ENCODE measurements around the gene NUDT17. TPM values are rescaled to one million over a fixed set of nuclear protein-coding genes. Genes with fewer than 3 reads are reported as not detected.
"Not testable (repeated sequence)": the region's sequence is repeated elsewhere in the genome, so short reads cannot be mapped to it uniquely, and the experiment has no call there.

Gene NUDT17
- total RNA-seq, 1 donor from 2014 or later = 3.3 TPM

DNA sequence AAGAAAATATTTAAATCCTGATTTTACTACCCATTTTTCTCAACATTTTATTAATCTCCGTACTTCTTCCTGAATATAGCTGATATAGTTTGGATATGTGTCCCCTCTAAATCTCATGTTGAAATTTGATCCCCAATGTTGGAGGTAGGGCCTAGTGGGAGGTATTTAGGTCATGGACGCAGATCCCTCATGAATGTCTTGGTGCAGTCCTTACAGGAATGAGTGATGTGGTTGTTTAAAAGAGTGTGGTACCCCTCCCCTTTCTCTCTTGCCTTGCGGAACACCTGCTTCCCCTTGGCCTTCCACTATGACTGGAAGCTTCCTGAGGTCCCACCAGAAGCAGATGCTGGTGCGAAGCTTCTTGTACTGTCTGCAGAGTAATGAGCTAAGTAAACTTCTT, 39.0 kb upstream of the NUDT17 start:
- H4K20me1 ChIP-seq (ENCODE audit: insufficient read depth, low read length) = peaks cover 60% of the 10 kb centered on the region
- Mint-ChIP-seq H3K4me1 (ENCODE audit: low read depth, unreplicated experiment) (peaks cover 29% of the 10 kb centered on the region), H3K9me3 (ENCODE audit: unreplicated experiment) (no peaks in the 10 kb centered on the region), H3K27ac (ENCODE audit: unreplicated experiment) (no peak overlapping the region), H3K27me3 (ENCODE audit: low read depth, unreplicated experiment) (no peaks in the 10 kb centered on the region), H3K4me3 (ENCODE audit: unreplicated experiment) (no peak overlapping the region), H3K36me3 (ENCODE audit: low read depth, unreplicated experiment) (no peaks in the 10 kb centered on the region)
- no peak for DNase-seq (ENCODE audit: low read depth)
- H3K4me1 ChIP-seq (ENCODE audit: insufficient read depth, low read length) = peaks cover 8% of the 10 kb centered on the region
- TF ChIP-seq, protein P1, sequence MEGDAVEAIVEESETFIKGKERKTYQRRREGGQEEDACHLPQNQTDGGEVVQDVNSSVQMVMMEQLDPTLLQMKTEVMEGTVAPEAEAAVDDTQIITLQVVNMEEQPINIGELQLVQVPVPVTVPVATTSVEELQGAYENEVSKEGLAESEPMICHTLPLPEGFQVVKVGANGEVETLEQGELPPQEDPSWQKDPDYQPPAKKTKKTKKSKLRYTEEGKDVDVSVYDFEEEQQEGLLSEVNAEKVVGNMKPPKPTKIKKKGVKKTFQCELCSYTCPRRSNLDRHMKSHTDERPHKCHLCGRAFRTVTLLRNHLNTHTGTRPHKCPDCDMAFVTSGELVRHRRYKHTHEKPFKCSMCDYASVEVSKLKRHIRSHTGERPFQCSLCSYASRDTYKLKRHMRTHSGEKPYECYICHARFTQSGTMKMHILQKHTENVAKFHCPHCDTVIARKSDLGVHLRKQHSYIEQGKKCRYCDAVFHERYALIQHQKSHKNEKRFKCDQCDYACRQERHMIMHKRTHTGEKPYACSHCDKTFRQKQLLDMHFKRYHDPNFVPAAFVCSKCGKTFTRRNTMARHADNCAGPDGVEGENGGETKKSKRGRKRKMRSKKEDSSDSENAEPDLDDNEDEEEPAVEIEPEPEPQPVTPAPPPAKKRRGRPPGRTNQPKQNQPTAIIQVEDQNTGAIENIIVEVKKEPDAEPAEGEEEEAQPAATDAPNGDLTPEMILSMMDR (IDR thresholded peaks at IDR 0.05; ENCODE audit: insufficient read depth, low read depth, low read length) = no peak
- no peak for TF ChIP-seq EZH2 (IDR thresholded peaks at IDR 0.05; ENCODE audit: insufficient read depth, low read length)
- no peak overlapping the region for H3K4me2 ChIP-seq (ENCODE audit: low read length)
- no peak overlapping the region for H2AFZ ChIP-seq (ENCODE audit: low read depth, low read length)
- H3K79me2 ChIP-seq (ENCODE audit: insufficient read depth, low read length) = peaks cover 78% of the 10 kb centered on the region
- no peak overlapping the region for H3K27ac ChIP-seq (ENCODE audit: low read depth, low read length)
- H3K36me3 ChIP-seq (ENCODE audit: insufficient read depth, low read length) = no peaks in the 10 kb centered on the region
- H3K9ac ChIP-seq (ENCODE audit: low read length) = no peak overlapping the region
- H3K27me3 ChIP-seq (ENCODE audit: insufficient read depth, low read length) = no peaks in the 10 kb centered on the region
- H3K4me3 ChIP-seq (ENCODE audit: insufficient read depth, low read depth, low read length) = no peak overlapping the region
- no peaks in the 10 kb centered on the region for H3K9me3 ChIP-seq (ENCODE audit: insufficient read depth, low read depth, low read length)
- no peak for FAIRE-seq

DNA sequence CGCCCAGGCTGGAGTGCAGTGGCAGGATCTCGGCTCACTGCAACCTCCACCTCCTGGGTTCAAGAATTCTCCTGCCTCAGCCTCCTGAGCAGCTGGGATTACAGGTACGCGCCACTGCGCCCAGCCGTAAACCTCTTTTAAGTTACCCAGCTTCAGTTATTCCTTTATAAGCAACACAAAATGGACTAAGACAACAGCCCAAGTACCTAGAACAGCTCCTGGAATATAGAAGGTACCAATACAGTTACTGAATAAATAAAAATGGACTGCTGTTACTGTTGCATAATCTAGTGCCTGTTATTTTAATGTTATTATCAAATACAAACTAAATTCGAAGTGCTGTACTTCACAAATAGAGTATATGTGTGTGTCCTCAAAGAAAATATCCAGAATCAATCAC, 38.6 kb upstream of the NUDT17 start:
- peaks cover 29% of the 10 kb centered on the region for H3K4me1 Mint-ChIP-seq (ENCODE audit: low read depth, unreplicated experiment)

DNA sequence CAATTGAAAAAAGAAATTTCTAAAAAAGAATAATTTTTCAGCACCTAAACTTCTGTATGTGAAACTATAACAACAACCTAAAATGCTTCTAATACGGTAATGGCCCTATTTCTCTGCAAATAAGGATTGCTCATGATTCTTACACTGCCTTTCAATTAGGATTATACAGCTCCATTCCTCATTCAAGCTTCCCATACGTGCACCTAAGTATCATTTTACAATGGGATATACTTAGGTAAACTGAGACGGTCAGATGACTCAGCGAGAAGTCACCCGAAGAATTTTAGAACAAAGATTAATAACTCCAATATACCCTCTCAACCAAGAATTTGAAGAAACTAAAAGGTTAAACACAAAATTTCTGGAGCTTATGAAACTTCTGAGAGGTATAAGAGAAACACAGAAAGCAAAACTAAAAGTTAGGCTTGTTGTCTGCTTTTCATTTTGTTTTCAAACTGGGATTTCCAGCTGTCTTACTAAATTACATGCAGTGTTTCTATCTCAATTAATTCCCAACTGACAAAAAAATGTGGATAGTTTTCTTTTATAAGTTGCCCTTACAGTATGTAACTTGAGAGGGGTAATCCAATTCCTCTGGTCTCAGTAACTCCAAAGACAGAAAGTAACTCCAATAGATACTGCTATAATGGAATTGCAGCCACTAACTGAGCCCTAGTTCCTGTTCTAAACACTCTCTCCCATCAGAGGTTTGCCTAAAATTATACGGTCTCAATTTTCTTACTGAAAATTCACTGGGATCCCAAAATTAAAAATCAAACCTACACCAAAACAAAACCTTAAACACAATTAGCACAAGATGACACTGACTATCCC, 32.2 kb upstream of the NUDT17 start:
- H3K4me3 ChIP-seq (ENCODE audit: insufficient read depth, low read depth, low read length) = peak overlapping the region; percentile 5
- not testable (repeated sequence) for H3K27ac ChIP-seq (ENCODE audit: low read depth, low read length); H3K4me3 Mint-ChIP-seq (ENCODE audit: unreplicated experiment); H3K4me1 Mint-ChIP-seq (ENCODE audit: low read depth, unreplicated experiment); H3K4me1 ChIP-seq (ENCODE audit: insufficient read depth, low read length); DNase-seq (ENCODE audit: low read depth); FAIRE-seq; H3K27me3 Mint-ChIP-seq (ENCODE audit: low read depth, unreplicated experiment); H3K9me3 ChIP-seq (ENCODE audit: insufficient read depth, low read depth, low read length); H2AFZ ChIP-seq (ENCODE audit: low read depth, low read length); H3K9me3 Mint-ChIP-seq (ENCODE audit: unreplicated experiment); H3K27me3 ChIP-seq (ENCODE audit: insufficient read depth, low read length); H4K20me1 ChIP-seq (ENCODE audit: insufficient read depth, low read length); H3K27ac Mint-ChIP-seq (ENCODE audit: unreplicated experiment); H3K36me3 ChIP-seq (ENCODE audit: insufficient read depth, low read length); H3K36me3 Mint-ChIP-seq (ENCODE audit: low read depth, unreplicated experiment)
- H3K4me2 ChIP-seq (ENCODE audit: low read length) = peak overlapping the region; percentile 72
- peak overlapping the region; percentile 55 for H3K9ac ChIP-seq (ENCODE audit: low read length)
- peaks cover 16% of the 10 kb centered on the region for H3K79me2 ChIP-seq (ENCODE audit: insufficient read depth, low read length)

More for the DNA sequence above, 38.6 kb upstream of the NUDT17 start:
- Histone ChIP-seq H3K79me2 (ENCODE audit: insufficient read depth, low read length) (peaks cover 73% of the 10 kb centered on the region), H2AFZ (ENCODE audit: low read depth, low read length) (no peak overlapping the region), H4K20me1 (ENCODE audit: insufficient read depth, low read length) (peaks cover 56% of the 10 kb centered on the region), H3K27me3 (ENCODE audit: insufficient read depth, low read length) (no peaks in the 10 kb centered on the region), H3K4me3 (ENCODE audit: insufficient read depth, low read depth, low read length) (no peak overlapping the region), H3K4me1 (ENCODE audit: insufficient read depth, low read length) (peaks cover 8% of the 10 kb centered on the region), H3K27ac (ENCODE audit: low read depth, low read length) (no peak overlapping the region), H3K4me2 (ENCODE audit: low read length) (no peak overlapping the region), H3K9ac (ENCODE audit: low read length) (no peak overlapping the region), H3K36me3 (ENCODE audit: insufficient read depth, low read length) (no peaks in the 10 kb centered on the region), H3K9me3 (ENCODE audit: insufficient read depth, low read depth, low read length) (no peaks in the 10 kb centered on the region)
- H3K27ac Mint-ChIP-seq (ENCODE audit: unreplicated experiment) = no peak overlapping the region
- H3K4me3 Mint-ChIP-seq (ENCODE audit: unreplicated experiment) = no peak overlapping the region
- H3K36me3 Mint-ChIP-seq (ENCODE audit: low read depth, unreplicated experiment) = no peaks in the 10 kb centered on the region
- no peaks in the 10 kb centered on the region for H3K27me3 Mint-ChIP-seq (ENCODE audit: low read depth, unreplicated experiment)
- FAIRE-seq (no peak), DNase-seq (ENCODE audit: low read depth) (no peak)
- TF ChIP-seq EZH2 (IDR thresholded peaks at IDR 0.05; ENCODE audit: insufficient read depth, low read length) = no peak
- TF ChIP-seq, protein P1 (IDR thresholded peaks at IDR 0.05; ENCODE audit: insufficient read depth, low read depth, low read length) = no peak
- no peaks in the 10 kb centered on the region for H3K9me3 Mint-ChIP-seq (ENCODE audit: unreplicated experiment)

DNA sequence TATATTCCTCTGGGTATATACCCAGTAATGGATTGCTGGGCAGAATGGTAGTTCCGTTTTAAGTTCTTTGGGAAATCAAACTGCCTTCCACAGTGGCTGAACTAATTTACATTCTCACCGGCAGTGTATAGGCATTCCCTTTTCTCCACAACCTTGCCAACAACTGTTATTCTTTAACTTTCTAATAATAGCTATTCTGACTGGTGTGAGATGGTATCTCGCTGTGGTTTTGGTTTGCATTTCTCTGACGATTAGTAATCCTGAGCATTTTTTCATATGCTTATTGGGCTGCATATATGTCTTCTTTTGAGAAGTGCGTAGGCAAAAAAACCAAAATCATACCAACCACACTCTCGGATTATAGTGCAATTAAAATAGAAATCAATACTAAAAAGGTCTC, 27.3 kb upstream of the NUDT17 start:
- not testable (repeated sequence) for H3K4me3 Mint-ChIP-seq (ENCODE audit: unreplicated experiment); H3K27me3 Mint-ChIP-seq (ENCODE audit: low read depth, unreplicated experiment); H3K9me3 Mint-ChIP-seq (ENCODE audit: unreplicated experiment); H3K4me1 ChIP-seq (ENCODE audit: insufficient read depth, low read length); H4K20me1 ChIP-seq (ENCODE audit: insufficient read depth, low read length); H3K9me3 ChIP-seq (ENCODE audit: insufficient read depth, low read depth, low read length); H2AFZ ChIP-seq (ENCODE audit: low read depth, low read length); H3K4me3 ChIP-seq (ENCODE audit: insufficient read depth, low read depth, low read length); H3K27ac Mint-ChIP-seq (ENCODE audit: unreplicated experiment); H3K27me3 ChIP-seq (ENCODE audit: insufficient read depth, low read length); FAIRE-seq; H3K36me3 Mint-ChIP-seq (ENCODE audit: low read depth, unreplicated experiment); H3K36me3 ChIP-seq (ENCODE audit: insufficient read depth, low read length); H3K4me1 Mint-ChIP-seq (ENCODE audit: low read depth, unreplicated experiment)
- Histone ChIP-seq H3K79me2 (ENCODE audit: insufficient read depth, low read length) (peaks cover 14% of the 10 kb centered on the region), H3K4me2 (ENCODE audit: low read length) (peak overlapping the region; percentile 70), H3K9ac (ENCODE audit: low read length) (peak overlapping the region; percentile 39), H3K27ac (ENCODE audit: low read depth, low read length) (peak overlapping the region; percentile 66)
- DNase-seq (ENCODE audit: low read depth) = peak; percentile 79

All from astrocyte (in vitro differentiated cells and primary cell).